ENCODE data around the gene RSPH10B.
"Not testable (repeated sequence)": the region's sequence is repeated elsewhere in the genome, so short reads cannot be mapped to it uniquely, and the experiment has no call there.

Gene RSPH10B

DNA sequence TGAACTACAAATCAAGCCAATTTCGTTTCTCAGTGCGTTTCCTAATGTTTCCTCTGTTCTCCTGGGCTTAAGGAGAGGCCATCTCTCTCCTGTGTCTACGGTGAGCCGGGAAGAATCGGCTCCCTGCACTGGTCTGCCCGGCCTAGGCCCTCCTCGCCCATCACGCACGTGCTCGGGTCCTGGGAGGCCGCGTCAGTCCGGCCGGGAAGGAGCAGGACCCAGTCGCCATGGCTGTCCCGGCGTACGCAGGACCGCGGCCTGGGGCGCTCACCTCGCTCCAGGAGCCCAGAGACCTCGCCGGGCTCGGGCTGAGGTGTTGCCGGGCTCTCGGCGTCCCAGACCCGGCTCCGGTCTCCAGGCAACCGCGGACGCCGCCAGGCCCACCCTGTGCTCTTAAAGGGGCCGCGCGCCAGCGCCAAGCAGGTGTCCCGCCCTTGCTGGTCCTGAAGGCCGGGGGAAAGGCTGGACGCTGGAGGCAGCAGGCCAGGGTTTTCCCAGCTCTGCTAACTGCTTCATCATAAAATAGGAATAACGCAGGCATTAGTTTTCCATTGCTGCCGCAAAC is at the start of gene RSPH10B:
RSPH10B (minus strand) TSS at position 343 of the 565 bp plus-strand sequence. CDS start 3,573 bp downstream, outside the sequence.
- not testable (repeated sequence) for DNase-seq

DNA sequence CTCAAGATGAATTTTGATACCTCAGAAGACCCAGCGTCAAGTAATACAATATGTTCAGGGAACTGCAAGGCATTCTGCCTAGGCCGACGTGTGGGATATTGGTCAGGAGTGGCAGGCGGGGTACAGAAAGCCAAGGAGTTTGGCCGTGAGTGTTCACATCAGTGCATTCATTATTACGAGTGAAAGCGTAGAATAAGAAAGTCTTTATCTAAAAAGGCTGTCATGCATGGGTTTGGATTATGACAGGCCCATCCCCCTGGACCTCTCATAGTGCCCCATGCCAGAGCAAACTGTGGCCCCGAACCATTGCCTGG is 46.1 kb upstream of the RSPH10B start:
- no peak for DNase-seq

DNA sequence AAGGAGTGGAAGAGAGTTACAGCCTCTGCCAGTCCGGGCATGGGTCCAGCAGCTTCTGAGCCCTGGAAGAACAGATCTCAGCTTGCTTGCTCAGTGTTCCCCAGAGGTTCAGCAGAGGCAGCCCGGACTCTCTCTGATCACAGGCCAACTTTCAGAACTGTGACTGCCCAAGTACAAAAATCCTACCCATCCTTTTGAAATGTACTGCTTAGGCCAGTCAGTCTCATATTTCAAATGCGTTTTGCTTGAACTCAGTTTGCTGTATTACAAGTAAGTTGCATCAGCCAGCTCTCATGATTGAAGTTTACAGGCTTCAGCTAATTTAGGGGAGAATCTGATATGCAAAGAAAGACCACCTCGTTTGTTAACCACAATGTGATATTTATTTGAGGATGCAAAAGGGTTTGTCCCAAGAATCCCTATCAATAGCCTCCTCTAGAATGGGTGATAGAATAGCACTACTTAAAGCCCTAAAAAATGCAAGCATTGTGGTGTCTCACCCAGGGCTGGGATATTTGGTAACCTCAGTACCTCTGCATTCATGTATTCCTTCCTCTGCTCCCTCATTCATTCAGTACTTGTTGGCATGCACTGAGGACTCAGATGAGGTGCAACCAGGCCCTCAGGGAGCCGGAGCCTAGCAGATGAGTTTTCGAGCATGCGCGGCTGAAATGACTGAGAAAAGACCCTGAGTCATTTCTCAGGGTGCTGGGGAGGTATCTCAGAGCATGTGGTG is 45.6 kb upstream of the RSPH10B start:
- DNase-seq, result no peak

DNA sequence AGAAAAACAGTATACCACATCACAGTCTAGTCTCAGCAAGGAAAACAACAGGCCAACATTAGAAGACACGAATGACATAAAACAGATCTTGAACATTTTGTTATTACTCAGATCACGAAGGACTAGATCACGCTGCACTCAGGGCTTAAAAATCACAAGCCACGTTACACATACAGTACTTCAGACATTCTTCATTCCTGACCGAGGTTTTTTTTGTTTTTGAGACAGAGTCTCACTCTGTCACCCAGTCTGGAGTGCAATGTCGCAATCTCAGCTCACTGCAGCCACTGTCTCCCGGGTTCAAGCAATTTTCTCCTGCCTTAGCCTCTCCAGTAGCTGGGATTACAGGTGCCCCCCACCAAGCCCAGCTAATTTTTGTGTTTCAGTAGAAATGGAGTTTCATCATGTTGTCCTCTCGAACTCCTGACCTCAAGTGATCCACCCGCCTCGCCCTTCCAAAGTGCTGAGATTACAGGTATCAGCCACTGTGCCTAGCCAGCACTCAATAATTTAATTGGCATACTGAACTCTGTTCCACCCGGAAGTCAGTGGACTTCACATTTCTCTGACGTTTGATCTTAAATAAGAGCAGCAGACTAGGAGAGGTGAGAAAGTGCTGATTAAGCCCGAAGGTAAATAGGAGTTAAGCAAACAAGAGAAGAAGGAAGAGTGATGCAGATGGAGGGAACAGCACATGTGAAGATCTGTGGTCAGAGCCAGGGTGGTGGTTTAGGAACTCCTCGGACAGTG is 42.0 kb upstream of the RSPH10B start:
- DNase-seq, result no peak

DNA sequence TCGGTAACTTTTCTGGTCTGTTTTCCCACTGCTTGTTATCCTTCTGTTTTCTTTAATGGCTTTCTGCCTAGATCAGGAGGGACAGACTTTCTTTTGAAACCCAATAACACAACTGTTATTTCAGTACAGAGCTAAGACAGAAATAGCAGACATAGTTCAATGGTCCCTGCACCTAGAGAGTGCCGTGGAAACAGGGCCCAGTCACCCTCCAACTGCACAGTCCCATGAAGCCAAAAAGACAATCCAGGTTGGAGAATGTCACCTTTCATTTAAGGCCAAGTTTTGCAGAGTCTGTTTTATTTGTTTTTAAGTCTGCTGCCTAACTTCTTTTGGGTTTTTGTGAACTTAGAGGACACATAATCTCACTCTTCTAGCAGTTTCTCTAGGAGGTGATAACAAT is 41.1 kb upstream of the RSPH10B start:
- no peak for DNase-seq

DNA sequence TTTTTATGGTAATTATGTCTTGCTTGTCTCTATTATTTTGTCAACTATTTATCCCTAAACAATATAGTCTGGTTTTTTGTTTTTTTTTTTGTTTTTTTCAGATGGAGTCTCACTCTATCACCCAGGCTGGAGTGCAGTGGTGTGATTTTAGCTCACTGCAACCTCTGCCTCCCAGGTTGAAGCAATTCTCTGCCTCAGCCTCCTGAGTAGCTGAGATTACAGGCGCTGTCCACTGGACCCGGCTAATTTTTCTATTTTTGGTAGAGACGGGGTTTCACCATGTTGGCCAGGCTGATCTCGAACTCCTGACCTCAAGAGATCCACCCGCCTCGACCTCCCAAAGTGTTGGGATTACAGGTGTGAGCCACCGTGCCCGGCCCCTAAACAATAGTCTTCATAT is 39.9 kb upstream of the RSPH10B start:
- DNase-seq, result not testable (repeated sequence)

DNA sequence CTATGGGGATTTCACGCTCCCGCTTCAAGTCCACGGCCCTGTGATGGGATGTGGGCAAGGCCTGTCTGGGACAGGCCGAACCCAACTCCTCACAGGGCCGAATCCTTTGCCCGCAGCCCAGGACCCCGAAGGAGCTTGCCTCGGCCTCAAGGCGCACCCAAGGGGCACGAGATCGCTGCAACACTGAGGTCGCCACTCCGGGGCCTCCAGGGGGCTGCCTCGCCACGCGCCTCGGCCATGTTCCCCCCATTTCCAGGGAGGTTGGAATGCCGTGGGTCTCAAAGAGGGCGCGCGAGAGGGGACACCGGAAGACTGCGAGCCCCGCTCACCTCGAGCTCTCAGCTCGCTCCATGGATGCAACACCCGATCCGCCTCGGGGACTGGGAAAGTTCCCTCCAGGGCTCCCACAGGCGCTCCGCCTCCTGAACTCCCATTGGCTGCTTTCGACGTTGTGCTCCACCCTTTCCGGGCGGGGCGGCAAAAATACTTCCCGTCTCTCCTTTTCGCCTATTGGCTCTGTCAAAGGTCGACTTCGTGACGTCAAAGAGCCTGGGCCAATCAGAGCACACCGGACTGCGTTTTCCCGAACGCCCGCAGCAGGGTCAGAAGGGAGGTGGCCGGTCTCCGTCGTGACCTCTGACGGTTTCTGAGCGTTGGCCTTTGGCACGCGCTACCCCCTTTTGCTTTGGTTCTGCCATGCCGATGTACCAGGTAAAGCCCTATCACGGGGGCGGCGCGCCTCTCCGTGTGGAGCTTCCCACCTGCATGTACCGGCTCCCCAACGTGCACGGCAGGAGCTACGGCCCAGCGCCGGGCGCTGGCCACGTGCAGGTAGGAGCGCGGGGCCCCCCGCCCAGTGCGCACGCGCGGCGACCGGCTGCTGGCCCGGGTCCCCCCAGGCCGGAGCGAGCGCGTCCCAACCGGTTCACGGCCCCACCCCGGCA is 38.5 kb upstream of the RSPH10B start, which contains the start of the genes AIMP2 and PMS2:
AIMP2 (plus strand) TSS at position 605 of the 944 bp plus-strand sequence; CDS start at position 697, 92 bp downstream.
PMS2 (minus strand) TSS at position 382 of the 944 bp plus-strand sequence; CDS start at position 352, 30 bp downstream.
- DNase-seq, result peak; percentile 93

DNA sequence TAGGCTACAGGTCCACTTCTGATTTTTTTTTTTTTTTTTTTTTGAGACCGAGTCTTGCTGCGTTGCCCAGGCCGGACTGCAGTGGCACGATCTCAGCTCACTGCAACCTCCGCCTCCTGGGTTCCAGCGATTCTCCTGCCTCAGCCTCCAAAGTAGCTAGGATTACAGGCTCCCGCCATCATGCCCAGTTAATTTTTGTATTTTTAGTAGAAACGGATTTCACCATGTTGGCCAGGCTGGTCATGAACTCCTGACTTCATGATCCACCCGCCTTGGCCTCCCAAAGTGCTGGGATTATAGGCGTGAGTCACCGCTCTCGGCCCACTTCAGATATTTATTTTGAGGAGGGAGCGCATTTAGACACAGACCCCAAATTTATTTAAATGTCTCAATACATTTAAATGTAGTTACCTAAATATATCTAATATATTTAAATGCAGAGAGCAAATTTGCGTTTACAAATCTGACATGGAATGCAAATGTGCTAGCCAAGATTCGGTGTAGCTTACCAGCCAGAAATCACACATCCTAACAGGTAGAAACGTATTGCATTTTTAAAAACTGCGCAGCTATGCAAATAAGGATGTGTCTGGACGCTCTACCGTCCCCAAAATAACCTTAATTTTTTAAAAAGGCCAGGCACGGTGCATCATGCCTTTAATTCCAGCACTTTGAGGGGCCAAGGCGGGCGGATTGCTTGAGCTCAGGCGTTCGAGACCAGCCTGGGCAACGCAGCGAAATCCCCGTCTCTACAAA is 37.5 kb upstream of the RSPH10B start:
- not testable (repeated sequence) for DNase-seq

DNA sequence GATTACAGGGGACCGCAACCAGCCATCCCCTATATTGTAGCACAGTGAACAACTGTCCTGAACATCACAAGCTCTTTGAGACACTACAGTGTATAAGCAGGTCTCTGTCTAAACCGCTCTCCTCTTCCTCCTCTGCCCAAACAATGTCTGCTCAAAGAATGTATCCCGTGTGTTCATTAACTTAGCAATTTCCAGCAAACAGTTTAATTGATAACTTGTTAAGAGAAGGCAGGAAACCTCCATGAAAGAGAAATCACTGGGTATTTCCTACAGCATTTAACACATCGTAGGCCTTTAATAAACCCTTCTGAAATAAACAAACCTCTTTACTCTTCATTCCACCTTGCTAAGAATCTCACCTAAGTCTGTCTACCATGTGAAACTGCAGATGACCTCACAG is 36.9 kb upstream of the RSPH10B start:
- DNase-seq, result no peak

DNA sequence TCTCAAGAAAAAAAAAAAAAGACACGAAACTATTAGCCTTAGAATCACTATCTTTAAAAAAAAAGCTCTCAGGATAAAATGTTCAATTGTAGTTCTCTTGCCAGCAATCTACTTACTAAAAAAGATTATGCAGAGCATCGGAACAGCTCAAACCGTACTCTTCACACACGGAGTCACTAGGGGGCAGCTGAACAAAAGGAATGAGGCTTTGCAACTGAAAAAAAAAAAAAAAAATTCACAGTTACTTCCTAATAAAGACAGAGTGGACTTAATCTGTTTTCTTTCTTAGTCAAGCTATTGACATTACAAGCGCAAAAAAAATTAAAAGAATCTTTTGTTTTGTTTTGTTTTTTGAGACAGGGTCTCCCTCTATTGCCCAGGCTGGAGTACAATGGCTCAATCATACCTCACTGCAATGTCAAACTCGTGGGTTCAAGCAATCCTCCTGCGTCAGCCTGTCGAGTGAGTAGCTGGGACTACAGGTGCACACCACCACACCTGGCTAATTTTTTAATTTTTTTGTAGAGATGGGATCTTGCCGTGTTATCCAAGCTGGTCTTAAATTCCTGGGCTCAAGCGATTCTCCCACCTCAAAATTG is 26.8 kb upstream of the RSPH10B start:
- peak; percentile 48 for DNase-seq

DNA sequence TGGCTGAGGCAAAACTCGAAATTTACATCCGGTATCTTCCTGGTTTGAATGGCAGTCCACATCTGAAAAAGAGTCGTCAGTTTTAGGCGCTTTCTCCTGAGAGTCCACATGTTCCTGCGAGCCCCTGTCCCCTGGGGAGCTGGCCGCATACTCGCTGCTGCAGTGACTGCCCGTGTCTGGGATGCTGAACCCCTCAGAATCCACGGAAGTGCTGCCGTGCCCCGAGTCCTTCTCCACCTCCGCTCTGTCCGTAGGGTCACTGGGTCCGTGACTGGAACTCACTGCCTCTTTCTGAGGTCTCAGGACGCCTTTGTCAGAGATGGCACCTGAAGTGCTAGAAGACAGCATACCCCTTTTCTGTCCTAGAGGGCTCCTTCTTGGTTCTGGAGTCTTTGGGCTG is 16.6 kb upstream of the RSPH10B start:
- not testable (repeated sequence) for DNase-seq

DNA sequence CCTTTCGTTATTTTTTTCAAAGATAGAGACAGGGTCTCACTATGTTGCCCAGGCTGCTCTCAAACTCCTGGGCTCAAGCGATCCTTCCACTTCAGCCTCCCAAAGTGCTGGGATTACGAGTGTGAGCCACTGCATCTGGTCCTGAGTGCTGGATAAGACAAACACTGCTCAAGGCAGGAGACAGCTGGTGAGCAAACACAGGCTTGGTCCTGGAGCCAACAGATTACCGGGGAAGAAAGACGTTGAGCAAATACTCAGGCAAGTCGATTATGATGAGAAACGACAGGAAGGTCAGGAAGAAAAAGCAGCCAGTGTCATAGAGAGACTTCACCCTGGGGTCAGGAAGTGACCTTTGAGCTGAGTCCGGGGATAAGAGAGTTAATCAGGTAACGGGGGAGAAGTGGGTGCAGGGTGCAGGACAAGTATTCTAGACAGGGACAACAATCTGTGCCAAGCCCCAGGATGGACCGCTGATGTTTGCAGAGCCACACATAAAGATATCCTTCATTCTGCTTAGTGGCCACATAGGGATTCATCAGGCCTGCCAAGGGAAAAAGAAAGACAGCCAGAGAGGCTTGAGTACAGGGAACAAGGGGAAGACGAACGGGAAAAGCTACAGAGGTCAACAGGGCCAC is 9.3 kb upstream of the RSPH10B start:
- DNase-seq, result not testable (repeated sequence)

DNA sequence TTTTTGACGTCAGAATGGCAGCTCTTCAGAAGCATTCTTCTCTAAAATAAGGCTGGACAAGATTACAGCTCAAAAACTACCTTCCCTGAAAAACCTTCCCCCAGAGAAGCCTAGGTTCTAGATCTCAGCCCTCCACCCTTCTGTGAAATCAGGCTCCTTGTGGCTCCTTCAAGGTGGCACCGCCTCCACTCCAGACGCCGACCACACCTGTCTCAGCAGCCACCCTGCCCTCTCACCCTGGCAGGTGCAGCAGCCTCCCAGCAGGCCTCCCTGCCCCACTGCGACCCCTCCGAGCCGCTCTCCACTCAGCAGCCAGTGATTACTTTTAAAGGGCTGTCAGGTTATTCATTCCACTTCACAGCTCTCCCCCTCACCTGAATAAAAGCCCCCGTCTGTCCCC is 3.1 kb upstream of the RSPH10B start:
- not testable (repeated sequence) for DNase-seq

DNA sequence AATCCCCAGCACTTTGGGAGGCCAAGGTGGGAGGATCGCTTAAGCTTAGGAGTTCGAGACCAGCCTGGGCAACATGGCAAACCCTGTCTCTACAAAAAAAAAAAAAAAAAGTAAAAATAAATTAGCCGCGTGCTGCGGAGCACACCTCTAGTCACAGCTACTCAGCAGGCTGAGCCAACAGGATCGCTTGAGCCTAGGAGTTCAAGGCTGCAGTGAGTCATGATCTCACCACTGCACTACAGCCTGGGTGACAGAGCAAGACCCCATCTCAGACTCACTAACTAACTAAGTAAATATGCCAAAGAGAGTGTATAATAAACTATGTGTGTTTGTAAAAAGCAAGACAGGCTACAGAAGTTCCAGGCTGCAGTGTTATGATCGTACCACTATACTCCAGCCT is 6.7 kb downstream of the RSPH10B start:
- not testable (repeated sequence) for DNase-seq

DNA sequence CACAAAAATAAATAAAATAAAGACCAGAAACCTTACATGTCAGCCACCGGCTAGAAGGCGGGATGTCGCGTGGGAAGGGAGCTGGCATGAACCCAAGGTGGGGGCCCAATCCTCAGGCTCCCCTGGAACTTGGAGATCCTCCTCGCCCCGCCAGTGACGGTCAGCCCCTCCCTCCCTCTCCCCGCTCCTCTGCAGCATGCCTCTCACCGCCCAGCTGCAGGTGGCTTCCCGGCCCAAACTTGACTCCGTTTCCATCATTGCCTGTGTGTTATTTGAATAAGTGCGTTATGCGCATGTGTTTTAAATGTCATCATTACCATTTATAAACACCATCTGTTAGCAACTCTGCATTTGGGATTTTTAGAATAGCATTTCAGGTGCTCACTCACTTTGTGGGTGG is 7.3 kb downstream of the RSPH10B start:
- not testable (repeated sequence) for DNase-seq

DNA sequence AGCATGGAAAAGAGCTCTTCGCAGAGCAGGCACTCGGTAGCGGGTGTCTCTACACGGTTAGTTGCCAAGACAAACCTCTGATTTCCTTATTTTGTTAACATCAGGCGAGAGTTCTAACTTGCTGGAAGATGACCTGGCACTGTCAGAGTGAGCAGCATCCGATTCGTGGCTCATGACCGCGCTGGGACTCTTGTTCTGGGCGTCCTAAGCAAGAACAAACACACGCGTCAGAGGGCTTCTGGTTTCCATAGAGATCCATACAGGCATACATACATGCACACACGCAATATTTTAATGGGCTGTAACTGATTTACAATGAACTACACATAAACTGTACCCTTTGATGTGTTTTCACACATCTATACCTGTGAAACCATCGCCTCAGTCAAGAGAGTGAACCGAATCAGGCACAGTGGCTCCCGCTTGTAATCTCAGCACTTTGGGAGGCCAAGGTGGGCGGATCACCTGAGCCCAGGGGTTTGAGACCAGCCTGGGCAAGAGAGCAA is 35.5 kb downstream of the RSPH10B start:
- DNase-seq, result not testable (repeated sequence)

DNA sequence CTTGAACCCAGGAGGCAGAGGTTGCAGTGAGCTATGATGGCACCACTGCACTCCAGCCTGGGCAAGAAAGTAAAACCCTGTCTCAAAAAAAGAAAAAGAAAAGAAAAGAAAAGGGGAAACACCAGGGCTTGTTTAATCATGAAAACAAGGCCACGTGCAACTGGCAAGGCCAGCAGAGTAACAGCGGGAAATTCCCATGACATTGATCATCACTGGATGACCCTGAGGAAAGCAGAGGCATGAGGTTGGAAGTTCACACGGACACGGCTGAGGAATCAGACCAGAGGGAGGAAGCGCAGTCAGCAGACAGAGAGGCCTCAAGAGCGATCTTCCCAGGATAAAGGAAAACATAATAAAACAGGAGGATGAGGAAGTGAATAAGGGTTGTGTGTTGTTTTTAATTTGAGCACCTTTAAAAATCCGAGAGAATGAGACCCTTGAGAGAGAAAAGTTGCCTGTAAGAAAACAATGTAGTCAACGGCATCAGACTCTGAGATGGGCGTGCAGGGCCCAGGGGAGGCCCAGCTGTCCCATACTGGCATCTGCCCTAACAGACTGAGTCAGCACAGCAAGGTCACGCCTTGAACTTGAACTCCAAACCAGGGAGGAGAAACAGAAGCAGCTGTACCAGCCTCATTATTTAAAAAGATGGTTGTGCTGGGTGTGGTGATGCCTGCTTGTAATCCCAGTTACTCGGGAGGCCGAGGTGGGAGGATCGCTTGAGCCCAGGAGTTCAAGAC is 38.4 kb downstream of the RSPH10B start:
- not testable (repeated sequence) for DNase-seq

DNA sequence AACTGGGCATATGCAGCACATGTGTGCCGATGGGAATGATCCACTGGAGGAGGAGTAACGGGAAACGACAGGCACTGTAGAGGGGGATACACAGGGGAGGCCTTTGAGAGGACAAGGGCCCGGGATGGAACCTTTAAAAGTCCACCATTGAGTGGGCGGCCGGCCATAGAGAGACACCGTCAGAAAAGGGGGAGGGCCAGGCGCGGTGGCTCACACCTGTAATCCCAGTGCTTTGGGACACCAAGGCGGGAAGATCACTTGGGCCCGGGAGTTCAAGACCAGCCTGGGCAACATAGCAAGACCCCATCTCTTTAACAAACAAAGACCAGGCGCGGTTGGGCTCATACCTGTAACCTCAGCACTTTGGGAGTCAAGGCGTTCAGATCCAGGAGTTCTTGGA is 39.2 kb downstream of the RSPH10B start:
- not testable (repeated sequence) for DNase-seq

DNA sequence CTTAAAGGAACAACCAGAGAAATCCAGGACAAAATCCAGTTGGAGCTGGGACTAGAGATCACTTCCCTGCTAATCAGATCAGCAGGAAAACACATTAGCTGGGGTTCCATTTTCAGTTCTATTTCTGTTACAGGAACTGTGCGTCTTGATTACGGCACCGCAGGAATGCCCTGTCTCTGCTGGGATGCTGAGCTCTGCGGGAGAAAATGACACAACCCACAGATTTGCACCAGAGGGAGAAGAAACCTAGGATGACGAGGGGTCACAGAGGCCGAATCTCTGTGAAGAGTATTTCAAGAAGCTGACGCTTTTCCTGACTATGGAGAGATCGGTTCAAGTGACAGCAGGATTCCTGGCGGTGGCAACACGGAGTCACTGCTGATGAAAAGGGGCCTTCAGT is 40.2 kb downstream of the RSPH10B start:
- DNase-seq, result not testable (repeated sequence)
